ENCODE results near the gene ZNRF1. TPM values are rescaled to one million over a fixed set of nuclear protein-coding genes. Genes with fewer than 3 reads are reported as not detected.

The ZNRF1 gene
- polyA plus RNA-seq, 1 experiment = 36.5 TPM

- no peaks in the 10 kb centered on the region for H3K27me3 ChIP-seq (ENCODE audit: control insufficient read depth, insufficient read depth, low read length)
- peaks cover 13% of the 10 kb centered on the region for H3K9me3 ChIP-seq (ENCODE audit: control insufficient read depth, insufficient read depth, low read length)
- no peak for DNase-seq (ENCODE audit: low read depth, low spot score)
- H3K4me3 ChIP-seq (ENCODE audit: low read depth, low read length) = peak overlapping the region; percentile 39
- H3K27ac ChIP-seq (ENCODE audit: low read depth, low read length) = no peak overlapping the region
- CTCF ChIA-PET = interaction anchor here (0.6 to 1.1 kb wide), 2 partner anchors 9 to 37 kb away, joined by 3 read pairs; no protein-coding TSS in a partner anchor
- no peak for TF ChIP-seq CTCF (IDR thresholded peaks at IDR 0.05; ENCODE audit: low read depth, low read length)
- POLR2A ChIA-PET = no interaction called here
These were observed 149.1 kb downstream of the ZNRF1 start for GRCh38 chr16:75147968-75148310.

GRCh38 chr16:75148311-75149195, 149.7 kb downstream of the ZNRF1 start, which contains the start of gene ZFP1:
ZFP1 (plus strand) TSS chr16:75148524; CDS start chr16:75152952, 4,428 bp downstream.
- peaks cover 13% of the 10 kb centered on the region for H3K9me3 ChIP-seq (ENCODE audit: control insufficient read depth, insufficient read depth, low read length)
- ChIA-PET CTCF (interaction anchor here (1.1 kb wide), 1 partner anchor 37 kb away, joined by 3 read pairs; no protein-coding TSS in a partner anchor), POLR2A (no interaction called here)
- H3K27ac ChIP-seq (ENCODE audit: low read depth, low read length) = peak within 1 kb of the TSS; percentile 88
- no peak for TF ChIP-seq CTCF (IDR thresholded peaks at IDR 0.05; ENCODE audit: low read depth, low read length)
- peak; percentile 74 for DNase-seq (ENCODE audit: low read depth, low spot score)
- peak within 1 kb of the TSS; percentile 97 for H3K4me3 ChIP-seq (ENCODE audit: low read depth, low read length)
- no peaks in the 10 kb centered on the region for H3K27me3 ChIP-seq (ENCODE audit: control insufficient read depth, insufficient read depth, low read length)

DNA sequence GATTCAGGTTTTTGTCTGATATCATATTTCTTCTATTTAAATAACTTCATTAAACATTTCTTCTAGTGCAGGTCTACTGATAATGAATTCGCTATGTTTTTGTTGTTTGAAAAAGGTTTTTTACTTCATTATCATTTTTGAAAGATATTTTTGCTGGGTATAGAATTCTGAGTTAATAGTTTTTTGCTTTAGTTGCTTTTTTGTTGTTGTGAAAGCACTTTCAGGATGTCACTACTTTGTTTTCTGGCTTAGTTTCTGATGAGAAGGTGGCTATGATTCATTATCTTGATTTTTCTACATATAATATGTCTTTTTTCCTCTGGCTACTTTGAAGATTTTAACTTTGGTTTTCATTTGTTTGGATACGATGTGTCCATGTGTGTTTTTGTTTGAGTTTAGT, 153.0 kb downstream of the ZNRF1 start:
- Histone ChIP-seq H3K27ac (ENCODE audit: low read depth, low read length) (no peak overlapping the region), H3K9me3 (ENCODE audit: control insufficient read depth, insufficient read depth, low read length) (peaks cover 18% of the 10 kb centered on the region), H3K4me3 (ENCODE audit: low read depth, low read length) (no peak overlapping the region), H3K27me3 (ENCODE audit: control insufficient read depth, insufficient read depth, low read length) (no peaks in the 10 kb centered on the region)
- no peak for TF ChIP-seq CTCF (IDR thresholded peaks at IDR 0.05; ENCODE audit: low read depth, low read length)
- ChIA-PET CTCF (no interaction called here), POLR2A (no interaction called here)
- DNase-seq (ENCODE audit: low read depth, low spot score) = no peak

DNA sequence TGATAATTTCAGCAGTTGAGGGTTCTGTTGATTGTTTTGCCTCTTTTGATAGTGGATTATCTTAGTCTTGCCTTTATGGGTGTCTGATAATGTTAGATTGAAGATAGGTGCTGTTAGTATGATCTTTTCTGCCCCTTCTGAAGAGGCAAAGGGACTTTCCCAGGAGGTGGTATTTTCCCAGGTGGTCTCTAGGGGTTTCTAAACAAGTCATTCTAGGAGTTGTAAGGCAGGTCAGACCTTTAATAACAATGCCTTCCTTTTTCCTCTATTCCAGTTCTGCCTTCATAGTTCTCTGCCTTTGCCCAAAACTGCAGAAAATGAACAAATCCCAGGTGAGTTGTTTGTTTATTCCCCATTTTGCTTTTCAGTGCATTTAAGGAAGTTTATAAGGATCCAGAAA, 153.8 kb downstream of the ZNRF1 start:
- CTCF ChIA-PET = no interaction called here
- DNase-seq (ENCODE audit: low read depth, low spot score) = no peak
- no peak overlapping the region for H3K27ac ChIP-seq (ENCODE audit: low read depth, low read length)
- peaks cover 18% of the 10 kb centered on the region for H3K9me3 ChIP-seq (ENCODE audit: control insufficient read depth, insufficient read depth, low read length)
- POLR2A ChIA-PET = no interaction called here
- H3K4me3 ChIP-seq (ENCODE audit: low read depth, low read length) = no peak overlapping the region
- no peak for TF ChIP-seq CTCF (IDR thresholded peaks at IDR 0.05; ENCODE audit: low read depth, low read length)
- H3K27me3 ChIP-seq (ENCODE audit: control insufficient read depth, insufficient read depth, low read length) = no peaks in the 10 kb centered on the region

- H3K4me3 ChIP-seq (ENCODE audit: low read depth, low read length) = no peak overlapping the region
- no peak for DNase-seq (ENCODE audit: low read depth, low spot score)
- POLR2A ChIA-PET = no interaction called here
- H3K9me3 ChIP-seq (ENCODE audit: control insufficient read depth, insufficient read depth, low read length) = peaks cover 38% of the 10 kb centered on the region
- H3K27ac ChIP-seq (ENCODE audit: low read depth, low read length) = no peak overlapping the region
- TF ChIP-seq CTCF (IDR thresholded peaks at IDR 0.05; ENCODE audit: low read depth, low read length) = no peak
- CTCF ChIA-PET = no interaction called here
- no peaks in the 10 kb centered on the region for H3K27me3 ChIP-seq (ENCODE audit: control insufficient read depth, insufficient read depth, low read length)
These were observed 161.6 kb downstream of the ZNRF1 start for GRCh38 chr16:75160386-75160785.

Measured in AG04450 (cell line).